Stimulated activated CD4-positive, alpha-beta T cell treated with anti-CD3 and anti-CD28 coated beads, Interleukin-15, amount 100 ng/mL, for 1 hour (primary cell): ENCODE measurements around the gene DDX3X.
"Not testable (repeated sequence)": the region's sequence is repeated elsewhere in the genome, so short reads cannot be mapped to it uniquely, and the experiment has no call there.

ENCODE experiments used
- DNase-seq, 2 donors: peaks; one replicate each; pipeline ENCODE4 v3.0.0-alpha.2; 2020; ENCODE audit warnings: low read depth in 1 of 2, low spot score in 1 of 2

DDX3X gene

DNA sequence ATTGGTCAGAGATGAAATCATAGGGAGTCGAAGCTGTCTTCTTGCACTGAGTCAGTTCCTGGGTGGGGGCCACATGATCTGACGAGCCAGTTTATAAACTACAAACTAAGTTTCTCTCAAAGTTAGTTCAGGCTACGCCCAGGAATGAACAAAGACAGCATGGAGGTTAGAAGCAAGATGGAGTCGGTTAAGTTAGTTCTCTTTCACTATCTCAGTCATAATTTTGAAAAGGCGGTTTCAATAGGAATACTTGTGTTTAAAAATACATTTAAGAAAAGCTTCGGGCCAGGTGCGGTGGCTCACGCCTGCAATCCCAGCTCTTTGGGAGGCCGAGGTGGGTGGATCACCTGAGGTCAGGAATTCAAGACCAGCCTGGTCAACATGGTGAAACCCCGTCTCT lies 77.3 kb downstream of the DDX3X start:
- not testable (repeated sequence) for DNase-seq

DNA sequence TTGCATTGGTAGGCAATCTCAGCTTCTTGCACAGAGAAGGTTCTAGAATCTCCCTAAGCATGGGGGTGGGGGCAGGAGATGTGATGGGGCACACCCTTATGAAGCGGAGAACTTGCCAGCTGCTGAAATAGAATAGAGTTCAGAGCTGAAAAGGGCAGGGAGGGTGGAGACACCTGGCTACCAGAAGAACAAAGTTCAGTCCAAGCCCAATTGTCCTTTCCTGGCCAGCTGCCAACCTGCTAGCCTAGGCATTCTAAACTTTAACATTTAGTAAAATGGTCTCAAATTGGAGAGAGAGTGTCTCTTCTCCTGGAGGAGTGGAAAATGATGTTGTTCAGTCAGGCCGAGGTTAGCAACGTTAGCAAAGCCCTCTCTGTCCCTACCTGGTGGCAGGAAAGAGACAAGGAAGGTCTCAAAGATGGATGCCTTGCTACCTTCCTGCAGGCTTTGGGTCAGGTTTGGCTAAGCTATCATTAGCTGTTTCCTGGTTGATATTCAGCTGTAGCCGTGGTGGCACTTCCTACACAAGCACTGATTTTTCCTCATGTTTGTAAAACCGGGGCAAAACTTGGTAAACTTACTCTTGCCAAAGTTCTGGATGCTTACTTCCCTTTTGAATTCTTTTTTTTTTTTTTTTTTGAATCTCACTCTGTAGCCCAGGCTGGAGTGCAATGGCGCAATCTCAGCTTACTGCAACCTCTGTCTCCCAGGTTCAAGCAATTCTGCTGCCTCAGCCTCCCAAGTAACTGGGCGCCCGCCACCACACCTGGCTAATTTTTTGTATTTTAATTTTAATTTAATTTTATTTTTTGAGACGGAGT lies 78.5 kb downstream of the DDX3X start:
- no peak for DNase-seq
